Middle frontal gyrus (tissue), 1 donor: Measurements from ENCODE around the gene MSANTD1.

ENCODE experiments used
- DNase-seq: peaks from one replicate; pipeline ENCODE4 v3.0.0-alpha.2; 2015; ENCODE audit warnings: low spot score; ENCODE audit errors: extremely low spot score

MSANTD1 gene

DNA sequence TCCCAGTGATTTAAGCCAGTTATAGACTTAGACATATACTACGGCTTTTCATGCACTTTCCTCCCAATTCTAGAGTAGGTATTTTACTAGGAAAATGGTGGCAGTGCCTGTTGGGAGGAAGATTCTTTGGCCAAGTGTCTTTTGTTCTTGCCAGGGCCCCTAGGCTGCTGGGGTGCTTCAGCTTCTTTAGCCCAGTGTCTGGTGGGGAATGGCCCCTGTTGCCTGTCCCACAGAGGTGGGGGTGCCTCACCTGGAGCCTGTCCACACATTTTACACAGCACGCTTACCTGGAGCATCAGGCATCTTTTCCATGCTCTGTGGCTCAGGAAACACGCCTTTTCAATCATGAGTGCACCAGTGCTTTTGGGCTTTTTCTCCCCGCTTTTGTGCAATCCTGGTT lies 33.2 kb upstream of the MSANTD1 start:
- DNase-seq: no peak

DNA sequence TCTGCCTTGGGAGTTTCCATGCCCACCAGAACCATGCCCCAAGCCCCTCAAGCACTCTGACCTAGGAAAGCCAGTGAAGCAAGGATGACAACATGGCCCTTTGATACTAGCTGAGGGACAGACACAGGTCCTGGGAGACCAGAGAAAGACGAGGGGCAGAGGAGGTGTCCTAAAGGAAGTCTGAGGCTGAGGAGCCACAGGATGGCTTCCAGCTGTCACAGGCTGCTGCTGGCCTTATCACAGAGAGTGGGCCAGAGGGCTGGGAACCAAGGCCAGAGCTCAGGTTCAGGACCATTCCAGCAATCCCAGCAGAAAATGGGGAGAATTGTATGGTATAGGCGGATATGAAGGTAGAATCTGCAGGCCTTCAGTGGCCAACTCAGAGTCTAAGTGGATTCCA lies 31.7 kb upstream of the MSANTD1 start:
- DNase-seq: no peak

DNA sequence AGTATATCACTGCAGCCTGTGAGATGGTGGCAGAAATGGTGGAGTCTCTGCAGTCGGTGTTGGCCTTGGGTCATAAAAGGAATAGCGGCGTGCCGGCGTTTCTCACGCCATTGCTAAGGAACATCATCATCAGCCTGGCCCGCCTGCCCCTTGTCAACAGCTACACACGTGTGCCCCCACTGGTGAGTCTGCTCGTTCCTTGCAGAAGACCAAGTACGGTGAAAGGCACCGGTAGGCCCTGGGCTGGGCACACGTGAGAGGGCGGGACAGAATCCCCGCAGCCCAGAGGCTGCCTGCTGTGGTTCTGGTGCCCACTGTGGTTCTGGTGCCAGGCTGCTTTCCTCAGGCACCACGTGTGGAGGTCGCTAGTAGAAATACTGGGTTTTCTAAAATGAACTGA lies 31.2 kb upstream of the MSANTD1 start:
- no peak for DNase-seq

DNA sequence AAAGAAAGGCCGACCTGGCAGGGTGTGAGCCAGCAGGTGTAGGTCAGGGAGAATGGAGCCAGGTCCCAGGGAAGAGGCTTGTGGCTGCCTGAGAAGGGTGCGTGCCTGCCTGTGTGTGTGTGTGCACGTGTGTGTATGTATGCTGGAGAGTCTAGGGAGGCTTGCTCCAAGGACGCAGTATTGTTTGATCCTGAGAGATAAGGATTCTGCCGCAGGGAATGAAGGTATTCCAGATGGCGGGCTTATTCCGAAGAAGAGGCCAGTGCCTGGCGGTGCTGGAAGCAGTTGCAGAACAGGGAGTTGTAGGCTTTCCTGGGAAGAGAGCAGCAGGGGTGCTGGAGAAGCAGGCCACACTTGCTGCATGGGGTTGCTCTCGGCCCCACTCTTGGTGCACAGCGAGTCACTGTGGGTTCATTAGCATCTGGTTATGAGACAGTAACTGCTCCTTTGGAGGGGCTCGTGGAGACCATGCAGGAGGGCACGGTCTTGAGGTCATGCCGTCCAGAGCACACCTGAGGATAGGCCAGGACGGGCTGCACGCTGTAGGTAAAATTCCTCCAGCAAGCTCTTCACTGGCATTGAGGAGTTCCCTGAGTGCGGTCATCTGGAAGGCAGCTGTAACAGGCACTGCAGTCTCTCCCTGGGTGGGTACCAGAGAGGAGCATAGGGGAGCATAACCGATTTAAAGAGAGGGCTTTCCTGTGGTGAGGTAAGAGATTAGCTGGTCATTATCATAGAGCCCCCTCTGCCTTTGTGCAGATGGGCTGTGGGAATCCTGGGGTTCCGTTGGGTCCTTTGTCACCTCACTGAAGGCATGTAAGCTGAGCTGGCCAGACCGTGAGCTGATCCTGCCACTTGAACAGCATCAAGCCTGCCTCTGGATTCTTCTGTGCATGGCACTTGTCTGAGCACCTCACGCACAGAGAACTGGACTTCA lies 29.9 kb upstream of the MSANTD1 start:
- no peak for DNase-seq

DNA sequence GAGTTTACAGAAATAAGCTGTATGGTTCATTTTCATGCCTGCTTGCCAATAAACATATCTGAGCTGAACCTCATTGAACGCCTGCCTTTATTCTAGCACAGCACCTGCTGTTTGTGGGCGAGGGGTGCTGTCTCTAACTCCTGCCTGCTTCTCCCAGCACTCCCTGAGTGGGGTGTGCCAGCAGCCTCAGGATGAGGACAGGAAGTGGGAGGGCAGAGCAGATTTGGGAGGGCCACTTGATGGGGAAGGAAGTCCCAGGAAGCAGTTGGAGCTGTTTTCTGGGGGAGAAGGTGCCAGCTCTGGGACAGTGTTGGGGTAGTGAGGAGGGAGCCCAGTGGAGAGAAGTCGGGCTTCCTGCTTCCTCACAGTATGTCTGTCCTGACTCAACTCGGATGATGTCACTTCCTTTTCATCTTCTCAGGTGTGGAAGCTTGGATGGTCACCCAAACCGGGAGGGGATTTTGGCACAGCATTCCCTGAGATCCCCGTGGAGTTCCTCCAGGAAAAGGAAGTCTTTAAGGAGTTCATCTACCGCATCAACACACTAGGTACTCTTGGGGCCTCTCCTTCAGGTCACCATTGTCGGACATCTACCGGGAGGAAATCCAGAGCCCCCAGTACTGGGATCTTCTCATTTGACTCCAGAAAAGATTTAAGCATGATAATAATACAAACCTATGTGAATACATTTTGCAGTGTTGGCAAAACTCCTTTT lies 29.0 kb upstream of the MSANTD1 start:
- DNase-seq: no peak

DNA sequence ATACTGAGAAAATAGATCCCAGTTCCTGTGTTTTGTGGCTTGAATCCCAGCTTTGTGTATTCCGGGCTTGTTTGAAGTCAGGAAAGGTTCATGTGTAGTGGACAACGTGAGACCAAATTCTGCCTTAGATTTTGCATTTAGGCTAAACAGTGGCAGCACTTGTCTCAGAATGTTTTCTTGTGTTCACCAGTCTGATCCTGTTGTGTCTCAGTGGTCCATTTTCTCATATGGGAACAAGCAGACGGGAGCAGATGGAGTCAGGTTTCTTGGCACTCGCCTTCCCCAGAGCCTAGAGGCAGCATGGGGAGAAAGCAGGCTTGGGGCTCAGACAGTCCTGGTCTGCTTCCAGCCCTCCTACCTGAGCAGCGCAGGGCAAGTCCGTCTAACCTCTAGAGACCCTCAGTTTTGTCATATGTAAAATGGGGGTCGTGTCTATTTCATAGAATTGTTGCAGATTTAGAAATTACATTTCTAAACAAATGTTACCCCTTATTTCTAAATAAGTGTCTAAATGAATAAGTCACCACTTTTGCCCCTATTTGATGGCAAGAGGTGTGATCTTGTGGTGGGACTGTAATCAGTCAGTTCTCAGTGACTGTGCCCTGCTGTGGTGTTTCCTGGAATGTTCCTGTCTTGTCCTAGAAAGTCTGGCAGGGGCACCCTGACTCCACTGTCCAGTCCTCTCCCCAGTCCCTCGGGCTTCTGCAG lies 28.3 kb upstream of the MSANTD1 start:
- no peak for DNase-seq

DNA sequence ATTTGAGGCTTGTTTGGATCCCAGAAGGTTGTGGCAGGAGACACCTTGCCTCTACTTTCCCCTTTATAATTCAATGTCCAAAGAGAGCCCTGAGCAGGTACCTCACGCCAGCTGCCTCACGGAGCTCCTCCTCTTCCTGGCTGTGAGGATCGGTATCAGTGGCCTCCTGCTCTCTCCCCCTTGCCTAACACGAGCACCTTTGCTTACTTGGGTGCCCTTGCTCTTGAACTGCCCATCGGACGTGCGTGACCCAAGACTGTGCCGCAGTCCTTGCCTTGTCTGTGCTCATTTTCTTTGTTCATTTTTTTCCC lies 27.8 kb upstream of the MSANTD1 start:
- DNase-seq: no peak

DNA sequence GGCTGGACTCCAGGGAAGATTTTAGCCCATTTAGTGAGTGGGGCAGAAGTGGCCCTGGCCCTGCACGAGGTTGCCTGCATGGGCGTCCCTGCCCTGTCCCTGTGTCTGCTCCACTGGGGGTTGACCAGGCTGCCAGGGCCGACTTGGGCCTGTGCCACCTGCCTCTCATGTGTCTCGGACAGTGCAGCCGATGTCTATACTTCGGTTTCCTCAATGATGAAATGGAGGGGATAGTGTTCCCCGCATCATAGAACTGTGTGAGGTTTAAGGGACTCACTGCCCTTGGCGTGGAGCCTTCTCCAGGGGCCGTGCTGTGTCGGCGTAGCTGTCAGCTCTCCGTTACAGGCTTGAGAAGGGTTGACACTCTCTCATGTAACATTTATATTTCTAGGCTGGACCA lies 27.0 kb upstream of the MSANTD1 start:
- no peak for DNase-seq

DNA sequence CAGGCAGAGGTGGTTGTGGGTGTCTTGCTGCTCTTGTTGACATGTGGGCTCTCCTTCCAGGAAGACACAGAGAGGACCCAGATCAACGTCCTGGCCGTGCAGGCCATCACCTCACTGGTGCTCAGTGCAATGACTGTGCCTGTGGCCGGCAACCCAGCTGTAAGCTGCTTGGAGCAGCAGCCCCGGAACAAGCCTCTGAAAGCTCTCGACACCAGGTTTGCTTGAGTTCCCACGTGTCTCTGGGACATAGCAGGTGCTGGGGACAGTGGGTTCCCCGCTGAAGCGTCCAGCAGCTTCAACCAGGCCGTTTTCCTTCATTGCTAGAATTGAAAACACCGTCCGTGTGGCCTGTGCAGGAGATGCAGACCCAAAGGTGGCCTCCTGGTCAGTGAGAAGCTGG lies 25.6 kb upstream of the MSANTD1 start:
- no peak for DNase-seq

DNA sequence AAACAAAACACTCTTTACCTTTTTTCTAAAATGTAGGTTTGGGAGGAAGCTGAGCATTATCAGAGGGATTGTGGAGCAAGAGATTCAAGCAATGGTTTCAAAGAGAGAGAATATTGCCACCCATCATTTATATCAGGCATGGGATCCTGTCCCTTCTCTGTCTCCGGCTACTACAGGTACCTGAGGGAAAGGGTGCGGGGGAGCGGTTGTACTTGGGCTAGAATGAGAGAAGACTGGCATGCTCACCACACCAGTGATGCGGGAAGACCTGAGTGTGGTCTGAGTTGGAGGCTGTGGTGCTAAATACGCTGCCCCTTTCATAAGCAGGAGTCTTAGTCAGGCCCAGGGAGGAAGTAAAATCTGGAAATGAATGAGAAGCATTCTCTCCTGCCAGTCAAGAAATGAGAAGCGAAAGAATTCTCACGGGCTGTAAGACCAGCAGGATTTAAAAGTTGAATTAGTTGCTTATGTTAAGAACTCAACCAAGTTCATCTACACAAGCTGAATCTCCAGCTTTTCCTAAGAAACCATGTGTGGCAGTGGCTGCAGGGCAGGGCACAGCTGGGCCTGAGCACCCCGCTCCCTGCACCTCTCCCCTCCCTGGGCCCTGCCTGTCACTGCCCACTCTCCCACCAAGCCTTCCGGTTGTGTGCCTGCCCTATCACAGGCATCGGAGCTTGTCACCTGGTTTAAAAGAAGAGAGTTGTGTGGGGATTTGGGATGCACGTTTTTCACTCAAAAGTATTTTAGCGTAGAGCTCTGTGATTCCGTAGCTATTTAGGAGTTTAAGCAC lies 24.8 kb upstream of the MSANTD1 start:
- no peak for DNase-seq

DNA sequence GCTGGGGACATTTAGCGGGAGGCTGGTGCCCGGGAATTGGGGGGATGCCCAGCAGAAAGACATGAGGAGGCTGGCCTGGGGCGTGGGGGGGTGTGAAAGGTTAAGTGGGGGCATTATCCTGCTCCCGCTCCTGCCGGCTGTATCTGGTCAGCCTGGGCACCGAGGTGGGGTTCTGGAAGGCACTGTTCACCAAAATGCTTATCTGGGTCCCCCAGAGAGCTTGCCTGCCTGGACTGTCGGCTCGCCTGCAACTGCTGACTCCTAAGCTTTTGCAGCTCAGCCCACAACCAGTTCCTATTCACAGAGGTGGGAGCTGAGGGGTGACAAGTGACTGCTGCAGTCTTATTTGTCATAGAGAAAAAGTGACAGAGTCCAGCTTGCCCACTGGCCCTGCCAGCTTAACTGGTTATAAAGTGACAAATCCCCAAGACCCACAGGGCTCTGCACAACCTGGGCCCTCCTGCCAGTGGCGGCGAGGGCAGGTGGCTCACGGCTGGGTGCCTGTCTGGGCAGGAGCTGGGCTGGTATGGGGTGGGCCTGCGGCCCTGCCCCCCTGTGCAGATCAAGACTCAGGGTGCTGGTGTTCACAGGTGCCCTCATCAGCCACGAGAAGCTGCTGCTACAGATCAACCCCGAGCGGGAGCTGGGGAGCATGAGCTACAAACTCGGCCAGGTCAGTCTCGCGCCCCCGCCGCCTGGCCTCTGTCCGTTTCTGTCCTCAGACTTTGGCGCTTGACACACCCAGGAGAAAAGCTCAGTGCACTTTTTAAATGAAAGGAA lies 23.7 kb upstream of the MSANTD1 start:
- DNase-seq: no peak

DNA sequence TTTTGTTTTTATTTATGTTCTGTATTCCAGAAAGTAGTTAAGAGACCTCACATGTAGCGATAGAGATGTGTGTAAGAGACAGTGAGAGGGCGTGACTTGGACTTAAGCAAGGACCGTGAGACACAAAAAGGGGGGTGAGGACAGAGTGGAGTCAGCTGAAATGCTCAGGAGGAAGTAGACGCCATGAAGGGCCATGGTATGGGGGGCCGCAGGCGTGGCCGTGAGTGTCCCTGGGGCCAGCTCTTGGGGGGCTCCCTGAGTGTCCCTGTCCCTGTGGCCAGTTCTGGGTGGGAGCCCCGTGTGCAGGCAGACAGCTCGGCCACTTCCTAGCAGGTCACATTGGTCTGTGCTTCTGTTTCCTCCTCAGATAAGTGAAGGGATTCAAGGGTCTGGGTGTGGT lies 23.0 kb upstream of the MSANTD1 start:
- no peak for DNase-seq

DNA sequence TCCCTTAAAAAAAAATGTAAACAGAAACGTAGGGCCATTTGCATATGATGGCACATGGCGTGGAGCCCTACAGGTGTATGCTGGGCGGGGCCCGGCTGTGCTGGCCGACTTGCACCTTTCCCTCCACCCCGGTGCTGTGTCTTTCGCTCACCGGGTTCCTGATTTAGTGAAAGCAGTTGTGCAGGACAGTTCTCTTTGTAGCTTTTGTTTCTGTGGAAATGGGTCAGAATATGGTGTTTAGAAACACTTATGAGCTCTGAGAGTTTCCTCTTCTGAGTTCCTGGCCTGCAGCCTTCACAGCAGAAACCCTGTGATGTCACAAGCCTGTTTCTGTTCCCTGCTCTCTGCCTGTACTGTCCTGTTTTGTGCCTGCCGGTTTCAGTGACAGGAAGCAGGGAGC lies 22.5 kb upstream of the MSANTD1 start:
- DNase-seq: no peak

DNA sequence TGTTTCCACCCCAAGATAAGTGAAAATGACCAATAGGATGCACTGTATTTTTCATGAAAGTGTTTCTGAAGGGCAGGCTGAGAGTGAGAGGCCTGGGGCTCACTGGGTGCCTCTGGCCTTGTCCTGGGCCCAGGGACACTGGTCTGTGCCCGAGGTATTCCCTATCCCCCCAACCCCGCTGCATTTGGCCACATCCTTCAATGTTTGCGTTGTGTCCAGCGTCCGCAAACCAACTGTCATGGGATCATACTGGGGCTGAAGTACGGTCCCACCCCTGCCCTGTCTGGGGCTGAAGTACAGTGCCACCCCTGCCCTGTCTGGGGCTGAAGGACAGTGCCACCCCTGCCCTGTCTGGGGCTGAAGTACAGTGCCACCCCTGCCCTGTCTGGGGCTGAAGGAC lies 22.0 kb upstream of the MSANTD1 start:
- DNase-seq: no peak

DNA sequence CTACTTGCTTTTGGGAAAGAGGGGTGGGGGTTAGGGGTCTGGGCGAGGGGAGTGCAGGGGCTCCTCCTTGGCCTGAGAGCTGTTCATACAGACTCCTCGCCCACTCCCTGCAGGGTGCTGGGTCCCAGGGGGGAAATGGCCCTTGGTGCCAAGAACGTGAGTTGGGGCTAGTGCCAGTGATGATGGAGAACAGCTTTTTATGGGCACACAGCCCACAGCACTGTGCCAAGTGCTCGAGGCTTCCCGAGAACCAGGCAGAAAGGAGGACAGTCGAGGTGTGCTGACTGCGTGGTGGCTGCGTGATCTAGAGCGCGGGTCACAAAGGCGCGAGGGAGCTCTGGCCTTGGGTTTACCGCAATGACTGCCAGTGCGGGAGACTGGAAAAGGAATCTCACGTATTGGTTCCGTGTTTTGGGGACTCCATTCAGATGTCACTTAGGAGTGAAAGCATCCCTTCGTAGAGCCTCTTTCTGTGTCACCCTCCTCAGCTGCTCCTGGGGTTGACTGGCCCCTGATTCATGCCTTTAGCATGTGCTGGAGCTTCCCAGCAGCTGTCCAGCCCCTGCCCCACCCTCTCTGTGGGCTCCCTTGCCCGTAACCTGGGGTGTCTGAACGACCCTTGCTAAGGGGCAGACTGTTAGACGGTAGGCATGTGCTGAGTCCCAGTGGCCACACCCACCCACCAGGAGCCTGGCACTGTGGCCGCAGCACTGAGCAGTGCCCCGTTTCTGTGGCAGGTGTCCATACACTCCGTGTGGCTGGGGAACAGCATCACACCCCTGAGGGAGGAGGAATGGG lies 20.9 kb upstream of the MSANTD1 start:
- DNase-seq: no peak

DNA sequence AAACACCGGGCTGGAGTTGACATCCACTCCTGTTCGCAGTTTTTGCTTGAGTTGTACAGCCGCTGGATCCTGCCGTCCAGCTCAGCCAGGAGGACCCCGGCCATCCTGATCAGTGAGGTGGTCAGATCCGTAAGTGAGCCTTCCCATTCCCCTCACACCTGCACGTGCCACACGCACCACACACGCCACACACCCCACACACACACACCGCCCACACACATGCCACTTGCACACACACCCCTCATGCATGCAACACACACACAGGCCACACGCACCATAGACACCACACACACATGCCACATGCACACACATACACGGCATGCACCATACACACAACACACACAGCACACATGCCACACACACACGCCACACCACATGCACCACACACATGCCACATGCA lies 20.1 kb upstream of the MSANTD1 start:
- no peak for DNase-seq

DNA sequence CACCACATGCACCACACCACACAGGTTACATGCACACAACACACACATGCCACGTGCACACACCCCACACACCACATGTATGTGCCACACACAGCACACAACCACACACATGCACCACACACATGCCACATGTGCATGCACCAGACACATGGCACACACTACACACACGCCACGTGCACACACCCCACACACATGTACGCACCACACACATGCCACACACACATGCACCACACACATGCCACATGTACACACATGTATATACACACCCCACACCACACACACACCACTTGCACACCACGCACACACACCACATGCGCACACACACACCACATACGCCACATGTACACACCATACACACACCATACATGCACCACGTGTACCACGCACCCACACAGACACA lies 19.6 kb upstream of the MSANTD1 start:
- no peak for DNase-seq

DNA sequence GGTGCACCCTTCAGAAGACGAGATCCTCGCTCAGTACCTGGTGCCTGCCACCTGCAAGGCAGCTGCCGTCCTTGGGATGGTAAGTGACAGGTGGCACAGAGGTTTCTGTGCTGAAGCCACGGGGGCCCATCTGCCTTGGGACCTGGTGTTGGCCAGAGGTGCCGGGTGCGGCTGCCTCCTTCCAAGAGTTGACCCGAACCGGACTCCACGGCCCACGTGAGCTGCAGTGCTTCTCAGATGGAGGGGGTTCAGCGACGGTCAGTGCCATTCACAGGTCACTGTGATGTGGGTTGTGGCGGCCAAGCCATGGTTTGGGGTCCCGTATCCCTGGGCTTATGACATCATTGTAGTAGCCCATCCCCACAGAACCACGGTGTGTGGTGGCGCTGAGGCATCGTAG lies 19.0 kb upstream of the MSANTD1 start:
- DNase-seq: no peak

DNA sequence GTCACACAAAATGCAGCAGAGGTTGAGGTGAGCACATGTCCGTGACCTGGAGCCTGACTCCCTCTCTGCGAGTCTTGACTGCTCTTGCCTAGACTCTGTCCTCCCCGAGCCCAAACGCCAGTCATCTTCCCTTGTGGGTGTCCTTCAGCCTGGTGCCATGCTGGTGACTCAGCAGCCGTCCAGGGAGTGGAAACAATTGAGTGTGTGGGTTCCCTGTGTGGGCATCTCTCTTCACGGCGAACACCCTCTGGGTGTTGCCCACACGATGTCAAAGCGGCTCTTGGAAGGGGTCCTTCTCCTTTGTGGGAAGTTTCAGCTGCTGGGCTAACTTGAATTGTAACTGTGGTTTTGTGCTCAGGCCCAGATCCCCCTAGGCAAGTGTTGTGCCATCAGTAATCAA lies 17.5 kb upstream of the MSANTD1 start:
- DNase-seq: no peak

DNA sequence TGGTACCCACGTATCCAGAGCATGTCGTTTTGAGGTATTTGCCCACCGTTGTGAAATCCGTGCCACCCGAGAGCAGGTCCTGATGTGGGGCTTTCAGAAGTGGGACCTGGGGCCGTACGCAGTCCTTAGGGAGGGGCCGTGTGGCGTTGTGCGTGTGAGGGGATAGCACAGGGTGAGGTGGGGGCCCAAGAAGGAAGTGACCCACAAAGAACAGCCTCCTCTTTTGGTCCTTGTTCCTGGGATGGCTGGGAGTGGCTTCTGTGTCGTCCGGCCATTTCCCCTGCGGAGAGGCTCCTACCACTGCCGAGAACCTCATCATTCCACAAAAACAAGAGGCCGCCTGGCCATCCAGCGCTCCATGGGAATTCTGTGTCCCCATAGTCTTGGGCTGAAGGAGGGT lies 17.0 kb upstream of the MSANTD1 start:
- no peak for DNase-seq
